Neutrophil (primary cell): Measurements from ENCODE around the gene DCTN3.
"Not testable (repeated sequence)": the region's sequence is repeated elsewhere in the genome, so short reads cannot be mapped to it uniquely, and the experiment has no call there.

Source experiments
- H3K27ac ChIP-seq: fragments of 200-600 bp; sonication (generic); 2 replicates; pipeline ENCODE4 v1.5.1; 2016; ENCODE audit warnings: mild to moderate bottlenecking, moderate library complexity
- H3K27me3 ChIP-seq: fragments of 200-600 bp; sonication (generic); 2 replicates; pipeline ENCODE4 v1.6.0; 2016; ENCODE audit warnings: mild to moderate bottlenecking
- H3K36me3 ChIP-seq: fragments of 200-600 bp; sonication (generic); 2 replicates; pipeline ENCODE4 v1.5.1; 2017
- H3K4me1 ChIP-seq, 2 experiments: fragments of 200-600 bp in 1 of 2; sonication (generic) in 1 of 2; 1 replicate in 1 of 2; 2 replicates in 1 of 2; pipeline versions ENCODE4 v1.5.1 to v1.6.1; 2013 to 2016; ENCODE audit warnings: low read depth in 1 of 2, low read length in 1 of 2, mild to moderate bottlenecking in 1 of 2, moderate library complexity in 1 of 2; ENCODE audit not compliant: control insufficient read depth in 1 of 2, insufficient read depth in 1 of 2
- H3K4me3 ChIP-seq, 2 experiments: fragments of 200-600 bp in 1 of 2; sonication (generic) in 1 of 2; 1 replicate in 1 of 2; 2 replicates in 1 of 2; pipeline ENCODE4 v1.5.1; 2013 to 2016; ENCODE audit warnings: low read depth in 1 of 2, low read length in 1 of 2, mild to moderate bottlenecking in 1 of 2, moderate library complexity in 1 of 2
- H3K9me3 ChIP-seq: fragments of 200-600 bp; sonication (generic); 2 replicates; pipeline ENCODE4 v1.5.1; 2016
- TF ChIP-seq, protein P1 (sequence below): fragments of 200-600 bp; sonication (generic); IDR thresholded peaks from 2 replicates; pipeline ENCODE4 v1.5.1; 2016; ENCODE audit warnings: antibody characterized with exemption

DCTN3 gene

GRCh38 chr9:34644766-34645314 is 24.5 kb upstream of the DCTN3 start:
- Histone ChIP-seq H3K9me3 (no peaks in the 10 kb centered on the region), H3K27ac (no peak overlapping the region), H3K36me3 (peaks cover 15% of the 10 kb centered on the region), H3K4me3 (no peak overlapping the region), H3K4me1 (peaks cover 15 to 22% of the 10 kb centered on the region in 2 experiments), H3K27me3 (no peaks in the 10 kb centered on the region)
- TF ChIP-seq, protein P1, sequence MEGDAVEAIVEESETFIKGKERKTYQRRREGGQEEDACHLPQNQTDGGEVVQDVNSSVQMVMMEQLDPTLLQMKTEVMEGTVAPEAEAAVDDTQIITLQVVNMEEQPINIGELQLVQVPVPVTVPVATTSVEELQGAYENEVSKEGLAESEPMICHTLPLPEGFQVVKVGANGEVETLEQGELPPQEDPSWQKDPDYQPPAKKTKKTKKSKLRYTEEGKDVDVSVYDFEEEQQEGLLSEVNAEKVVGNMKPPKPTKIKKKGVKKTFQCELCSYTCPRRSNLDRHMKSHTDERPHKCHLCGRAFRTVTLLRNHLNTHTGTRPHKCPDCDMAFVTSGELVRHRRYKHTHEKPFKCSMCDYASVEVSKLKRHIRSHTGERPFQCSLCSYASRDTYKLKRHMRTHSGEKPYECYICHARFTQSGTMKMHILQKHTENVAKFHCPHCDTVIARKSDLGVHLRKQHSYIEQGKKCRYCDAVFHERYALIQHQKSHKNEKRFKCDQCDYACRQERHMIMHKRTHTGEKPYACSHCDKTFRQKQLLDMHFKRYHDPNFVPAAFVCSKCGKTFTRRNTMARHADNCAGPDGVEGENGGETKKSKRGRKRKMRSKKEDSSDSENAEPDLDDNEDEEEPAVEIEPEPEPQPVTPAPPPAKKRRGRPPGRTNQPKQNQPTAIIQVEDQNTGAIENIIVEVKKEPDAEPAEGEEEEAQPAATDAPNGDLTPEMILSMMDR, result no peak

DNA sequence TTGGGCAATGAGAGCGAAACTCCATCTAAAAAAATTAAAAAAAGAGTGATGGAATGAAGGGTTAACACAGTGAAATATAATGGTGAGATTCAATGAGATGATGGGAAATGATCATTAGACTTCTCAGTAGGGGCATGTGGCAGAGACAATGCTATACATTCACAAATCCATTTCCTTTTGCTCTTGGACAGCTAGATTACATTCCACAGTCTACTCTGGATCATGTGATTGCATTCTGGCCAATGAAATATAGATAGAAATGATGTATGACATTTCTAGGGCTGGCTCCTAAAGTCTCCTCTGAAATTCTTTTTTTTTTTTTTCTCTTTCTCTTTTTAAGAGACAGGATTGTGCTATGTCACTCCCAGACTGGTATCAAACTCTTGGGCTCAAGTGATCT is 22.4 kb upstream of the DCTN3 start:
- no peak overlapping the region for H3K27ac ChIP-seq
- no peak overlapping the region for H3K4me3 ChIP-seq
- TF ChIP-seq, protein P1, result no peak
- no peaks in the 10 kb centered on the region for H3K27me3 ChIP-seq
- H3K4me1 ChIP-seq, result peaks cover 21 to 25% of the 10 kb centered on the region in 2 experiments
- no peaks in the 10 kb centered on the region for H3K9me3 ChIP-seq
- no peaks in the 10 kb centered on the region for H3K36me3 ChIP-seq

- H3K4me1 ChIP-seq, result peaks cover 17 to 19% of the 10 kb centered on the region in 2 experiments
- H3K27ac ChIP-seq, H3K4me3 ChIP-seq, H3K9me3 ChIP-seq, H3K36me3 ChIP-seq, H3K27me3 ChIP-seq: not testable (repeated sequence)
These were observed 19.0 kb upstream of the DCTN3 start for GRCh38 chr9:34639322-34639721.

- Histone ChIP-seq H3K4me3 (peak overlapping the region; percentile 84 to 98), H3K4me1 (peaks cover 17 to 19% of the 10 kb centered on the region in 2 experiments), H3K27ac (peak overlapping the region; percentile 80), H3K36me3 (no peaks in the 10 kb centered on the region), H3K9me3 (no peaks in the 10 kb centered on the region), H3K27me3 (peaks cover 4% of the 10 kb centered on the region)
- TF ChIP-seq, protein P1, result no peak
These were observed 17.8 kb upstream of the DCTN3 start for GRCh38 chr9:34638138-34638445.

DNA sequence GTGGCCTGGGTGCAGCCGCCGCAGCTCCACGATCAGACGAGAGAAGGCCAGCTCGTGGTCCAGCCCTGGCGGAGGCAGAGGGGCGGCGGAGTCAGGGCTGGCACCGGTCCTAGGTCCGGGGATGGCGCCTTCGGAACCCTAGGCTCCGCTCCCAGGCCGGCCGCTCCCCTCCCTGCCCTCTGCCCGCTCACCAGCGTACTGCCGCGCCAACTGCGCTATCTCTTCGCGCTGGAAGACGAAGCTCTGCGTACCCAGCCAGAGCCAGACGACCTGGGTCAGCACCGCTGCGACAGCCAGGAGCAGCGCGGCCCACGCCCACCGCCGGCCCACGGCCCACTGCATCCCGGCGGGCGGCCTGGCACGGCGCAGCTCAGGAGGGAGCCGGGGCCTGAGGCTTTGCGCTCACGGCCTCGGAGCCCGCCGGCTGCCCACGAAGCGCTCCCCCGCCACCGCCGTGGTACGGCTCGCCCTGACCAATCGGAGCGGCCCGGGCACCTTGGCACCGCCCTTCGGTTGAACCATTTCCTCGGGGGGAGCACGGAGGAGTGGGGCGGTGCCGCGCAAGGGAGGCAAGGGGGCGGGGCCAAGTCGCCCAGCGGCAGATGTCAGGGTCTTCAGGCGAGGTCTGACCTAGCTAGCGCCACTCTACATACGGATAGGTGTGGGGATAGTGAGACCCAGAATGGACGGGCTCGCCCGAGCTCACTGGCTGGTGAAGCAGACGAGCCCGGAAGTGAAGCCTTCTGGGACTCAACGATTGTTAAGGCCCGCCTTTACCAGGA is 17.3 kb upstream of the DCTN3 start, which contains the start of gene SIGMAR1:
Gene SIGMAR1, minus strand, starts transcription at position 432 of the 782 bp plus-strand sequence. Its CDS starts 90 bp downstream, at position 342.
- Histone ChIP-seq H3K4me1 (peaks cover 17 to 19% of the 10 kb centered on the region in 2 experiments), H3K27me3 (peaks cover 6% of the 10 kb centered on the region)
- TF ChIP-seq, protein P1, result peak; percentile 64

GRCh38 chr9:34636791-34637355 is 16.6 kb upstream of the DCTN3 start:
- H3K4me1 ChIP-seq, result peaks cover 17 to 19% of the 10 kb centered on the region in 2 experiments
- H3K27ac ChIP-seq, result peak overlapping the region; percentile 80
- peak overlapping the region; percentile 84 to 98 for H3K4me3 ChIP-seq
- TF ChIP-seq, protein P1, result no peak
- peaks cover 13% of the 10 kb centered on the region for H3K27me3 ChIP-seq
- no peaks in the 10 kb centered on the region for H3K36me3 ChIP-seq
- H3K9me3 ChIP-seq, result no peaks in the 10 kb centered on the region

More for the DNA sequence above, 17.3 kb upstream of the DCTN3 start, which contains the start of gene SIGMAR1:
- Histone ChIP-seq H3K27ac (peak within 1 kb of the TSS; percentile 80), H3K36me3 (no peaks in the 10 kb centered on the region), H3K4me3 (peak within 1 kb of the TSS; percentile 84 to 98), H3K9me3 (no peaks in the 10 kb centered on the region)
